ENCODE measurements around the gene PON3.

The PON3 gene

DNA sequence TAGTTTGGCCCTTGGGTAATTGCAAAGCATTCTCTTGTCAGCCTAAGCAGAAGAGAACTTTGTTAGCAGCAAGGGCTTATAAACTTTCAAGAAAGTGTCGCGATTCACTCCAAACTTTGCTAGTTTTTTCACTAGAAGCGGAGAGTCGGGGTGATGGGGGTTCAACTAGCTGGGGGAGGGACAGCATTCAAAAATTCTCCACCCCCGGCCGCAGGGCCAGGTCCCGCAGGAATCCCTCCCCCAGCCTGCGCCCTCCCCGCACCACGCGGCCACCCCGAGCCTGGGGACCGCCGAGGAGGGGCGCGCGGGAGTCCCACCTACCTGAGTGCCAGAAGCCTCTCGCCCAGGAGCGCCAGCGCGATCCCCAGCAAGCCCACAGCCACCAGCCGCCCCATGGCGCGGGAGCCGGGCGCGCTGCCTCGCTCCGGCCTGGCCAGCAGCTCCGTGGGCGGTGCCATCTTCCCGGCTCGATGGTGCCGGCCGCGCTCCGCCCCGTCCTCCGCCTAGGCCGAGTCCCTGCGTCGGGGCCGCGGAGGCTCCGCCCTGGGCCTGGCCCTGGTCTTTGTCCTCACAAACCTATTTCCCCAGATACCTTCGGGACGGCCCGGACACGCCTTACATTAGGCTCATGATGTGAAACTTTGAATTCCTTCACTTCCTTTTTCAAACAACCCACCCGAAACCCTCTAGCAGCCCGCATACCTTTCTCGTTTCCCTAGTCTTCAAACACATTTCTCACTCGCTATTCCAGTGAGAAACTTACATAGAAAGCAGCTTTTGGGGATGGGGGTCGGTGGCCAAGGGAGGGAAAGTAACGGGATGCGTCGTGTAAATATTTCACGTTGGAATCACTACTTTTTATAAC is 38.6 kb upstream of the PON3 start, which contains the start of gene PON2:
Gene PON2 (minus strand): TSS at position 472 of the 865 bp plus-strand sequence. CDS start 77 bp downstream, at position 395.
- Histone ChIP-seq H3K27ac (ENCODE audit: insufficient read depth in 1 of 2, low read depth in 1 of 2, low read length in 2 of 2, poor library complexity in 1 of 2, severe bottlenecking in 2 of 2) (peak within 1 kb of the TSS; percentile 72 to 85), H3K27me3 (replicated peaks in 2 of 5; ENCODE audit: control insufficient read depth in 4 of 5, insufficient read depth in 5 of 5, low read length in 4 of 5) (no peaks in the 10 kb centered on the region), H3K4me1 (ENCODE audit: control extremely low read depth in 1 of 4, control insufficient read depth in 4 of 4, insufficient read depth in 4 of 4, low read length in 3 of 4) (peaks cover 0 to 22% (median 14%) of the 10 kb centered on the region in 4 experiments), H3K4me3 (ENCODE audit: control insufficient read depth in 1 of 7, extremely low read depth in 1 of 7, insufficient read depth in 4 of 7, low read depth in 2 of 7, low read length in 6 of 7) (peak within 1 kb of the TSS; percentile 60 to 87 (median 80)), H3K36me3 (ENCODE audit: control insufficient read depth in 4 of 4, insufficient read depth in 4 of 4, low read length in 3 of 4) (no peaks in the 10 kb centered on the region), H3K9me3 (ENCODE audit: control extremely low read depth in 1 of 5, control insufficient read depth in 4 of 5, insufficient read depth in 2 of 5, low read depth in 1 of 5, low read length in 4 of 5) (no peaks in the 10 kb centered on the region)
- WGBS (ENCODE audit: insufficient coverage) = under 1% methylated on average over 40 of the region's 58 CpGs
- peak; percentile 68 to 77 (median 68) for DNase-seq
- ChIA-PET CTCF (interaction anchor here (0.8 to 1.0 kb wide), 2 partner anchors 12 to 38 kb away, joined by 3 read pairs; no protein-coding TSS in a partner anchor), POLR2A (interaction anchor here (0.6 kb wide), 1 partner anchor 82 kb away, joined by 4 read pairs; no protein-coding TSS in a partner anchor)

DNA sequence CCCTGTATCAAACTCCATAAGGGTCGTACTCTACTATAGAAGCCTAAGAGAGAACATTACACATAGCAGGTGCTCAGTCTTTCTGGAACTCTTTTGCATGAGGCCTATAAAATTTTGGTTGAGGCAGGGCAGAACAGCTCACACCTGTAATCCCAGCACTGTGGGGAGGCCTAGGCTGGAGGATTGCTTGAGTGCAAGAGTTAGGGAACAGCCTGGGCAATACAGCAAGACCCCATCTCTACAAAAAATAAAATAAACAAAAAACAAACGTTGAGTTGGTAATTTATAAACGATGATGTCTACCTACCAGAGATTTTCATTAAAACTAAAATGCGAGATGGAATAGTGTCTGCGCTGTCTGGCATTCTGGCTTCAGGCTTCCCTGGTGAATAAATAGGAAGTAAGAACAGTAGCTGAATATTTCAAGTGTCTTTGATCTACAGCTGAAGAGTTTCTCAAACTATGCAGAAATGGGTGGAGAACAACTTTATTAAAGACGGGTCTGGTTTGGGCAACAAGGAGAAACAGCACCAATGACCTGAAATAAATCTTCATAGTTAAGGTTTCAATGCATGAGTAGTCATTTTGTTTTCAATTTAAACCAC is 37.9 kb upstream of the PON3 start:
- peak overlapping the region; percentile 72 to 85 for H3K27ac ChIP-seq (ENCODE audit: insufficient read depth in 1 of 2, low read depth in 1 of 2, low read length in 2 of 2, poor library complexity in 1 of 2, severe bottlenecking in 2 of 2)
- no peak for DNase-seq
- no peaks in the 10 kb centered on the region for H3K27me3 ChIP-seq (replicated peaks in 2 of 5; ENCODE audit: control insufficient read depth in 4 of 5, insufficient read depth in 5 of 5, low read length in 4 of 5)
- peak overlapping the region in 6 of 7 experiments; percentile 74 to 87 (median 80) for H3K4me3 ChIP-seq (ENCODE audit: control insufficient read depth in 1 of 7, extremely low read depth in 1 of 7, insufficient read depth in 4 of 7, low read depth in 2 of 7, low read length in 6 of 7)
- CTCF ChIA-PET = no interaction called here
- 58% methylated on average over 3 of the region's 6 CpGs for WGBS (ENCODE audit: insufficient coverage)
- H3K9me3 ChIP-seq (ENCODE audit: control extremely low read depth in 1 of 5, control insufficient read depth in 4 of 5, insufficient read depth in 2 of 5, low read depth in 1 of 5, low read length in 4 of 5) = no peaks in the 10 kb centered on the region
- H3K36me3 ChIP-seq (ENCODE audit: control insufficient read depth in 4 of 4, insufficient read depth in 4 of 4, low read length in 3 of 4) = no peaks in the 10 kb centered on the region
- POLR2A ChIA-PET = no interaction called here
- peaks cover 0 to 22% (median 14%) of the 10 kb centered on the region in 4 experiments for H3K4me1 ChIP-seq (ENCODE audit: control extremely low read depth in 1 of 4, control insufficient read depth in 4 of 4, insufficient read depth in 4 of 4, low read length in 3 of 4)

DNA sequence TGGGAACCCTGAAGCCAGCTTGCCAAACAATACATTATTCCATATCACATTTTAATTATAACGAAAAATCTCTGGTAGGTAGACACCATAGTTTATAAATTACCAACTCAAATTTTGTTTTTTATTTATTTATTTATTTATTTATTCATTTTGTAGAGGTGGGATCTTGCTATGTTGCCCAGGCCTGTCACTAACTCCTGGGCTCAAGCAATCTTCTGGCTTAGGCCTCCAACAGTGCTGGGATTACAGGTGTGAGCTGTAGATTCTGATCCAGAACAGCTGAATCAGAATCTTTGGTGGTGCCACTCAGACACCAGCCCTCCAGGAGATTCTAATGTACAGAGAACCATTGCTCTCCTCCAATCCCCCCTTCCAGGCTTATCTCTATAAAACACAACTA is 37.0 kb upstream of the PON3 start:
- no peak for DNase-seq
- H3K4me1 ChIP-seq (ENCODE audit: control extremely low read depth in 1 of 4, control insufficient read depth in 4 of 4, insufficient read depth in 4 of 4, low read length in 3 of 4) = peaks cover 0 to 22% (median 14%) of the 10 kb centered on the region in 4 experiments
- H3K9me3 ChIP-seq (ENCODE audit: control extremely low read depth in 1 of 5, control insufficient read depth in 4 of 5, insufficient read depth in 2 of 5, low read depth in 1 of 5, low read length in 4 of 5) = no peaks in the 10 kb centered on the region
- POLR2A ChIA-PET = no interaction called here
- no peaks in the 10 kb centered on the region for H3K27me3 ChIP-seq (replicated peaks in 2 of 5; ENCODE audit: control insufficient read depth in 4 of 5, insufficient read depth in 5 of 5, low read length in 4 of 5)
- WGBS (ENCODE audit: insufficient coverage) = no CpG with 5 or more reads among the region's 1 CpG
- CTCF ChIA-PET = no interaction called here
- no peak overlapping the region for H3K27ac ChIP-seq (ENCODE audit: insufficient read depth in 1 of 2, low read depth in 1 of 2, low read length in 2 of 2, poor library complexity in 1 of 2, severe bottlenecking in 2 of 2)
- H3K4me3 ChIP-seq (ENCODE audit: control insufficient read depth in 1 of 7, extremely low read depth in 1 of 7, insufficient read depth in 4 of 7, low read depth in 2 of 7, low read length in 6 of 7) = no peak overlapping the region
- no peaks in the 10 kb centered on the region for H3K36me3 ChIP-seq (ENCODE audit: control insufficient read depth in 4 of 4, insufficient read depth in 4 of 4, low read length in 3 of 4)

DNA sequence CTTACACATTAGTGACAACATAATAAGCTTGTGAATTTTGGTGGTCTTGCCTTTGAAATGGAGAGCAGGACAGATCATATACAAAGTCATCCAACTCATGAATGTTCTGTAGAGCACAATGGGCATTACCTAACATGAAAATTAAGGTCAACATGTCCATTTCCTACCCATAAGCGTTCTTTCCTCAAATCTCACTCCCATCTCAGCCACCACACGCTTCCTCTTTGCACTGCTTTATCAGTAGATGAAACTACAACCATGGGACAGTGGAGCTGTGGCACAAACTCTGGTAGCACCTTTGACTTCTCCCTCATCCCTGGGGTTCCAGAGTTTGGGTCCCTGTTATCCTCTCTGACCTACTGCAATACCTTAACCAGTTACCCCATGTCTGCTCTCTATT is 36.4 kb upstream of the PON3 start:
- ChIA-PET CTCF (interaction anchor here (0.9 kb wide), 1 partner anchor 37 kb away, joined by 3 read pairs; the partner anchor contains the start of gene PON3), POLR2A (no interaction called here)
- Histone ChIP-seq H3K4me1 (ENCODE audit: control extremely low read depth in 1 of 4, control insufficient read depth in 4 of 4, insufficient read depth in 4 of 4, low read length in 3 of 4) (peaks cover 0 to 22% (median 14%) of the 10 kb centered on the region in 4 experiments), H3K27ac (ENCODE audit: insufficient read depth in 1 of 2, low read depth in 1 of 2, low read length in 2 of 2, poor library complexity in 1 of 2, severe bottlenecking in 2 of 2) (no peak overlapping the region), H3K4me3 (ENCODE audit: control insufficient read depth in 1 of 7, extremely low read depth in 1 of 7, insufficient read depth in 4 of 7, low read depth in 2 of 7, low read length in 6 of 7) (no peak overlapping the region), H3K27me3 (replicated peaks in 2 of 5; ENCODE audit: control insufficient read depth in 4 of 5, insufficient read depth in 5 of 5, low read length in 4 of 5) (no peaks in the 10 kb centered on the region), H3K9me3 (ENCODE audit: control extremely low read depth in 1 of 5, control insufficient read depth in 4 of 5, insufficient read depth in 2 of 5, low read depth in 1 of 5, low read length in 4 of 5) (no peaks in the 10 kb centered on the region), H3K36me3 (ENCODE audit: control insufficient read depth in 4 of 4, insufficient read depth in 4 of 4, low read length in 3 of 4) (no peaks in the 10 kb centered on the region)
- WGBS (ENCODE audit: insufficient coverage) = 55% methylated on average over 2 of the region's 2 CpGs
- DNase-seq = peak in 1 of 3 donors; percentile 6

DNA sequence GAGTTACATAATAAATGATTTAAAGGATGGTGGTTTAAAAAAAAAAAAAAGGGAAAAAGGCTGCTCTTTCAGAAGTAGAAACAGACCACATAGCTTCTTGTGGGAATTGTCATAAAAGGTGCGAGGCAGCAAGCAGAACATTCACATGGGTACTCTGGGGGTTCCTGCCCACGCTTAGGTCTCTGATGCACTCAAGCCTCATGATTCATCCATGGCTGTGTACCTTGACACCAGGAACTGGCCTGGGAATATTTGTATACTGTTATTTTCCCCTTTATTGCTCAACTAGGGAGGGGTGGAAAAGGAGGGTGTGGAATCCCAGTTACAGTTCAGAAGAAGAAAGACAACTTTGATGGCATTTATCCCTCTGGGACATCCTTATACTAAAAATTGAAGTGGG is 34.7 kb upstream of the PON3 start:
- H3K9me3 ChIP-seq (ENCODE audit: control extremely low read depth in 1 of 5, control insufficient read depth in 4 of 5, insufficient read depth in 2 of 5, low read depth in 1 of 5, low read length in 4 of 5) = no peaks in the 10 kb centered on the region
- 67% methylated on average over 1 of the region's 2 CpGs for WGBS (ENCODE audit: insufficient coverage)
- peaks cover 0 to 22% (median 14%) of the 10 kb centered on the region in 4 experiments for H3K4me1 ChIP-seq (ENCODE audit: control extremely low read depth in 1 of 4, control insufficient read depth in 4 of 4, insufficient read depth in 4 of 4, low read length in 3 of 4)
- H3K36me3 ChIP-seq (ENCODE audit: control insufficient read depth in 4 of 4, insufficient read depth in 4 of 4, low read length in 3 of 4) = peaks cover 0 to 6% (median 1%) of the 10 kb centered on the region in 4 experiments
- H3K27me3 ChIP-seq (replicated peaks in 2 of 5; ENCODE audit: control insufficient read depth in 4 of 5, insufficient read depth in 5 of 5, low read length in 4 of 5) = no peaks in the 10 kb centered on the region
- CTCF ChIA-PET = no interaction called here
- no peak overlapping the region for H3K27ac ChIP-seq (ENCODE audit: insufficient read depth in 1 of 2, low read depth in 1 of 2, low read length in 2 of 2, poor library complexity in 1 of 2, severe bottlenecking in 2 of 2)
- H3K4me3 ChIP-seq (ENCODE audit: control insufficient read depth in 1 of 7, extremely low read depth in 1 of 7, insufficient read depth in 4 of 7, low read depth in 2 of 7, low read length in 6 of 7) = no peak overlapping the region
- DNase-seq = no peak
- POLR2A ChIA-PET = interaction anchor here (0.6 to 0.7 kb wide), 2 partner anchors 14 to 924 kb away, joined by 3 to 4 read pairs; no protein-coding TSS in a partner anchor

DNA sequence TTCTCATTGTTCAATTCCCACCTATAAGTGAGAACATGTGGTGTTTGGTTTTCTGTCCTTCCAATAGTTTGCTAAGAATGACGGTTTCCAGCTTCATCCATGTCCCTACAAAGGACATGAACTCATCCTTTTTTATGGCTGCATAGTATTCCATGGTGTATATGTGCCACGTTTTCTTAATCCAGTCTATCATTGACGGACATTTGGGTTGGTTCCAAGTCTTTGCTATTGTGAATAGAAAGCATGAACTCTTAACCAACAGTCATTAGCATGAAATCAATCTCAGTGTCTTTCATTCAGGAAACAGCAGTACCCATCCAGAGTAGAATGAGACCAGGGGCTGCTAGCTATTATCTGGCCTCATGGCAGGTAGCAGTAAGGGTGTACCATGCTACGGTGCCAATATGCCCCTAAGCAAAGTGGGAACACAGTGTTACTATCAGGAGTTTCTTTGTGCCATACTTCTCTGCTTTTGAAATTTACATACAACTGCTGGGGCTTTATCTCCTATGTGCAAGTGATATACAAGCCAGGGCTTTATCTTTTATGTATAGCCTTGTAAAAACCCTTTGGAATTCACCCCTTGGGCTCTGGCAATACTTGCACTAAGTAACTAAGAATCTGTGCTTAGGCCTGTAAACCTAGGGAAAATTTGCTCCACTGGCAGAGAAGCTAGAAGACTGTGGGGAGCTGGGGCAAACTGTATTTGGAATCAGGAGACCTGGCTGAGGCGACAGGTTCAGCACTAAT is 33.2 kb upstream of the PON3 start:
- Histone ChIP-seq H3K36me3 (ENCODE audit: control insufficient read depth in 4 of 4, insufficient read depth in 4 of 4, low read length in 3 of 4) (peaks cover 0 to 6% (median 1%) of the 10 kb centered on the region in 4 experiments), H3K4me1 (ENCODE audit: control extremely low read depth in 1 of 4, control insufficient read depth in 4 of 4, insufficient read depth in 4 of 4, low read length in 3 of 4) (peaks cover 0 to 12% (median 6%) of the 10 kb centered on the region in 4 experiments), H3K4me3 (ENCODE audit: control insufficient read depth in 1 of 7, extremely low read depth in 1 of 7, insufficient read depth in 4 of 7, low read depth in 2 of 7, low read length in 6 of 7) (no peak overlapping the region), H3K27me3 (replicated peaks in 2 of 5; ENCODE audit: control insufficient read depth in 4 of 5, insufficient read depth in 5 of 5, low read length in 4 of 5) (no peaks in the 10 kb centered on the region), H3K27ac (ENCODE audit: insufficient read depth in 1 of 2, low read depth in 1 of 2, low read length in 2 of 2, poor library complexity in 1 of 2, severe bottlenecking in 2 of 2) (no peak overlapping the region), H3K9me3 (ENCODE audit: control extremely low read depth in 1 of 5, control insufficient read depth in 4 of 5, insufficient read depth in 2 of 5, low read depth in 1 of 5, low read length in 4 of 5) (peaks cover 0 to under 1% (median 0%) of the 10 kb centered on the region in 5 experiments)
- WGBS (ENCODE audit: insufficient coverage) = 100% methylated on average over 1 of the region's 5 CpGs
- ChIA-PET POLR2A (no interaction called here), CTCF (no interaction called here)
- DNase-seq = no peak

Data from common myeloid progenitor, CD34-positive (primary cell).